Measurements from ENCODE around the gene LIF.

LIF gene

GRCh38 chr22:30280505-30280904 lies 33.9 kb upstream of the LIF start:
- no peaks in the 10 kb centered on the region; the same call in 1 of the 2 replicates for H3K27me3 ChIP-seq (replicated peaks; ENCODE audit: control insufficient read depth, insufficient read depth, low read length)
- TF ChIP-seq CTCF (IDR thresholded peaks at IDR 0.05; ENCODE audit: insufficient read depth, low read length, poor library complexity, severe bottlenecking), result no peak
- no peak overlapping the region for H3K4me3 ChIP-seq (replicated peaks; ENCODE audit: low read depth, low read length)
- H3K36me3 ChIP-seq (ENCODE audit: control insufficient read depth, insufficient read depth, low read length), result no peaks in the 10 kb centered on the region
- DNase-seq (ENCODE audit: extremely low read depth, insufficient read length), result no peak

- no peak for DNase-seq (ENCODE audit: extremely low read depth, insufficient read length)
- H3K36me3 ChIP-seq (ENCODE audit: control insufficient read depth, insufficient read depth, low read length), result no peaks in the 10 kb centered on the region
- no peaks in the 10 kb centered on the region; the same call in 1 of the 2 replicates for H3K27me3 ChIP-seq (replicated peaks; ENCODE audit: control insufficient read depth, insufficient read depth, low read length)
- no peak for TF ChIP-seq CTCF (IDR thresholded peaks at IDR 0.05; ENCODE audit: insufficient read depth, low read length, poor library complexity, severe bottlenecking)
- H3K4me3 ChIP-seq (replicated peaks; ENCODE audit: low read depth, low read length), result no peak overlapping the region
These were observed 33.4 kb upstream of the LIF start for GRCh38 chr22:30279932-30280331.

GRCh38 chr22:30279046-30279788 lies 32.7 kb upstream of the LIF start:
- no peak overlapping the region for H3K4me3 ChIP-seq (replicated peaks; ENCODE audit: low read depth, low read length)
- H3K36me3 ChIP-seq (ENCODE audit: control insufficient read depth, insufficient read depth, low read length), result no peaks in the 10 kb centered on the region
- no peak for DNase-seq (ENCODE audit: extremely low read depth, insufficient read length)
- TF ChIP-seq CTCF (IDR thresholded peaks at IDR 0.05; ENCODE audit: insufficient read depth, low read length, poor library complexity, severe bottlenecking), result no peak
- H3K27me3 ChIP-seq (replicated peaks; ENCODE audit: control insufficient read depth, insufficient read depth, low read length), result no peaks in the 10 kb centered on the region; the same call in 1 of the 2 replicates

- no peaks in the 10 kb centered on the region; the same call in 1 of the 2 replicates for H3K27me3 ChIP-seq (replicated peaks; ENCODE audit: control insufficient read depth, insufficient read depth, low read length)
- no peak for DNase-seq (ENCODE audit: extremely low read depth, insufficient read length)
- TF ChIP-seq CTCF (IDR thresholded peaks at IDR 0.05; ENCODE audit: insufficient read depth, low read length, poor library complexity, severe bottlenecking), result no peak
- H3K4me3 ChIP-seq (replicated peaks; ENCODE audit: low read depth, low read length), result no peak overlapping the region
- H3K36me3 ChIP-seq (ENCODE audit: control insufficient read depth, insufficient read depth, low read length), result no peaks in the 10 kb centered on the region
These were observed 31.2 kb upstream of the LIF start for GRCh38 chr22:30277547-30278344.

- TF ChIP-seq CTCF (IDR thresholded peaks at IDR 0.05; ENCODE audit: insufficient read depth, low read length, poor library complexity, severe bottlenecking), result no peak
These were observed 29.5 kb upstream of the LIF start for GRCh38 chr22:30276039-30276438.

More at GRCh38 chr22:30276039-30276438, 29.5 kb upstream of the LIF start:
- Histone ChIP-seq H3K4me3 (replicated peaks; ENCODE audit: low read depth, low read length) (no peak overlapping the region), H3K36me3 (ENCODE audit: control insufficient read depth, insufficient read depth, low read length) (no peaks in the 10 kb centered on the region; the same call in 1 of the 2 replicates), H3K27me3 (replicated peaks; ENCODE audit: control insufficient read depth, insufficient read depth, low read length) (no peaks in the 10 kb centered on the region; the same call in 1 of the 2 replicates)
- DNase-seq (ENCODE audit: extremely low read depth, insufficient read length), result no peak
